Right renal cortex interstitium (tissue), 3 donors: ENCODE data around the gene C16orf82. TPM values are rescaled to one million over a fixed set of nuclear protein-coding genes. Genes with fewer than 3 reads are reported as not detected.

Source experiments
- polyA plus RNA-seq, 3 donors: library from polyadenylated mRNA; unstranded; fragments of 120-200 nt; gene quantifications; one replicate each; pipeline ENCODE4 v1.2.1, GENCODE V29; 2013; ENCODE audit not compliant: insufficient read length in 3 of 3

Gene C16orf82
- polyA plus RNA-seq, 3 donors = not detected

Other genes starting within 250 kb of the C16orf82 start
- gene KDM8, start 136.6 kb downstream of the C16orf82 start, polyA plus RNA-seq = 1 to 10 TPM; 8.5 to 9.5 (median 9.4) TPM
- 10 to 100 TPM; 83.3 to 97.9 (median 94.8) TPM for gene NSMCE1, start 201.8 kb downstream of the C16orf82 start, polyA plus RNA-seq
- gene IL4R, start 247.0 kb downstream of the C16orf82 start, polyA plus RNA-seq = 10 to 100 TPM; 14.3 to 17.3 (median 14.5) TPM